Measurements from ENCODE around the gene HINT1.
A peak's percentile ranks its signal among the peaks of the same experiment; 100 is the strongest.
"Not testable (repeated sequence)": the region's sequence is repeated elsewhere in the genome, so short reads cannot be mapped to it uniquely, and the experiment has no call there.

Gene HINT1

GRCh38 chr5:131170540-131171275 lies 5.7 kb upstream of the HINT1 start, which contains the start of gene LYRM7:
Gene LYRM7 (plus strand): TSS chr5:131170944. CDS start chr5:131171021, 77 bp downstream.
- DNase-seq (ENCODE audit: low read depth), result peak; percentile 64

GRCh38 chr5:131169810-131170539 lies 4.9 kb upstream of the HINT1 start:
- DNase-seq (ENCODE audit: low read depth), result no peak

GRCh38 chr5:131167615-131168014 lies 2.6 kb upstream of the HINT1 start:
- DNase-seq (ENCODE audit: low read depth), result no peak

- peak; percentile 38 for DNase-seq (ENCODE audit: low read depth)
Measured at GRCh38 chr5:131164191-131165118, 601 bp downstream of the HINT1 start.

GRCh38 chr5:131163276-131164119 lies 1.6 kb downstream of the HINT1 start:
- DNase-seq (ENCODE audit: low read depth), result no peak

- DNase-seq (ENCODE audit: low read depth), result no peak
Measured at GRCh38 chr5:131160134-131160533, 4.9 kb downstream of the HINT1 start.

GRCh38 chr5:131156957-131157356 lies 8.1 kb downstream of the HINT1 start:
- no peak for DNase-seq (ENCODE audit: low read depth)

GRCh38 chr5:131156385-131156784 lies 8.7 kb downstream of the HINT1 start:
- DNase-seq (ENCODE audit: low read depth), result no peak

GRCh38 chr5:131151216-131151615 lies 13.8 kb downstream of the HINT1 start:
- DNase-seq (ENCODE audit: low read depth), result no peak

- DNase-seq (ENCODE audit: low read depth), result no peak
Measured at GRCh38 chr5:131150408-131150807, 14.6 kb downstream of the HINT1 start.

GRCh38 chr5:131148835-131149234 lies 16.2 kb downstream of the HINT1 start:
- no peak for DNase-seq (ENCODE audit: low read depth)

GRCh38 chr5:131147258-131147657 lies 17.8 kb downstream of the HINT1 start:
- DNase-seq (ENCODE audit: low read depth), result no peak

GRCh38 chr5:131142970-131143617 lies 22.0 kb downstream of the HINT1 start:
- DNase-seq (ENCODE audit: low read depth), result no peak

- no peak for DNase-seq (ENCODE audit: low read depth)
Measured at GRCh38 chr5:131139321-131139720, 25.7 kb downstream of the HINT1 start.

GRCh38 chr5:131138406-131138805 lies 26.6 kb downstream of the HINT1 start:
- DNase-seq (ENCODE audit: low read depth), result not testable (repeated sequence)

GRCh38 chr5:131133091-131133490 lies 32.0 kb downstream of the HINT1 start:
- DNase-seq (ENCODE audit: low read depth), result not testable (repeated sequence)

- no peak for DNase-seq (ENCODE audit: low read depth)
Measured at GRCh38 chr5:131129306-131129705, 35.8 kb downstream of the HINT1 start.

GRCh38 chr5:131127244-131127643 lies 37.8 kb downstream of the HINT1 start:
- DNase-seq (ENCODE audit: low read depth), result not testable (repeated sequence)

- DNase-seq (ENCODE audit: low read depth), result no peak
Measured at GRCh38 chr5:131114754-131115153, 50.3 kb downstream of the HINT1 start.

- no peak for DNase-seq (ENCODE audit: low read depth)
Measured at GRCh38 chr5:131112424-131112823, 52.6 kb downstream of the HINT1 start.

GRCh38 chr5:131110256-131110594 lies 54.8 kb downstream of the HINT1 start:
- DNase-seq (ENCODE audit: low read depth), result no peak
